DMS 273 (cell line): ENCODE measurements around the gene TMEM132C.
"Not testable (repeated sequence)": the region's sequence is repeated elsewhere in the genome, so short reads cannot be mapped to it uniquely, and the experiment has no call there.

ENCODE experiments used
- DNase-seq: peaks from one replicate; lab custom pipeline; 2025; ENCODE audit not compliant: unreplicated experiment; lab: John Stamatoyannopoulos, UW

The TMEM132C gene

GRCh38 chr12:128463881-128464280 is 196.9 kb downstream of the TMEM132C start:
- DNase-seq, result no peak

DNA sequence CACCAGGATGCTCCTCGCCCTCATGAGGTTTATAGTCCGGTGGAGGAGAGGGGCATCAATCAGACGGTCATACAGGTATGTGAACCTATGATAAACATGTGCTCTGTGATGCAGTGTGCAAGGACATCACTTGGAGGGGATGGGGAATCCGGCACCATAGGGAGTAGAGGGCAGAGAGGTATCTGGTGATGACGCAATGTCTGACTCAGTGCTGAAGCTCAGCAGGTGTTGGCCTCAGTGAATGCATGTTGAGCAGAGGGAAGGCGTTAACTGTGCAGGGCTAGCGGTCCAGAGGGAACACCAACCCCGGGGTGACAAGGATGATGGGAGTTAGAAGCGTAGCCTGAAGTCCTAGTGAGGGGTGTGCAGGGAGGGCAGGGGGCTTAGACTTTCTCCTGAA is 200.9 kb downstream of the TMEM132C start:
- no peak for DNase-seq

DNA sequence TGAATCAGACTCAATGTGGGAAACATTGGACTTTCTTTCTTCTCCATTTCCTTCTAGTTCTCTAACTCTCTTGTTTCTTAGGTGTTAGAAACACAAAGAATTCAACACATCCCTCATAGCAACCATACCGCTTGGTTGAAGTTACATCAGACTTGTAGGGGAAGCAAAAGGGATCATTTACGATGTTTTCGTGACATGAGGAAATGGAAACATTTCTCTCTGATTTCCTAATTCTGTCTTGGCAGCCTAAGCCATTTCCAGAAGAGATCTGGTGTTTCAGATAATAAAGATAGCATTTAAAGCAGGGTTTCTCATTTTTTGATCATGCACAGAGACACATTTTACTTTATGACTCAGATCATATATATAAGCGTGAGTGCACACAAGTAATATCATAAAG is 202.0 kb downstream of the TMEM132C start:
- DNase-seq, result no peak

GRCh38 chr12:128471491-128471890 is 204.5 kb downstream of the TMEM132C start:
- no peak for DNase-seq

GRCh38 chr12:128474916-128475315 is 207.9 kb downstream of the TMEM132C start:
- no peak for DNase-seq

DNA sequence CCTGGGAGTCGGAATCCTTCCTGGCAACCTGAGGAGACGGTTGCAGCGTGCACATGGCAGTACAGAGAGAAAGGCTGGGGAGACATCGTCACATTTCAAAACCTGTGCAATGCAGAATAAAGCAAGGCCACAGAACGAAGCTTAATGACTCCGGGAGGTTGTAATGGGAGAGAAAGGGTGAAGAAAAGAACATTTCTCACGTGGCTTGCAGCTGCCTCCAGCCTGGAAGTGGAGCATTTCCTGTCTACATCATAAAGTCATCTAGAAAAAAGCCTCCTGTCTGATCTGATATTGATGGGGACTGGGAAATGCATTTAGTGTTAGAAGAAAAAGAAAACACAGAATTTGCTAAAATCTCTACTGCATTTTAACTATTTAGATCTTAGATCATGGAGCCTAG is 209.3 kb downstream of the TMEM132C start:
- no peak for DNase-seq

GRCh38 chr12:128483526-128484255 is 216.7 kb downstream of the TMEM132C start:
- no peak for DNase-seq

DNA sequence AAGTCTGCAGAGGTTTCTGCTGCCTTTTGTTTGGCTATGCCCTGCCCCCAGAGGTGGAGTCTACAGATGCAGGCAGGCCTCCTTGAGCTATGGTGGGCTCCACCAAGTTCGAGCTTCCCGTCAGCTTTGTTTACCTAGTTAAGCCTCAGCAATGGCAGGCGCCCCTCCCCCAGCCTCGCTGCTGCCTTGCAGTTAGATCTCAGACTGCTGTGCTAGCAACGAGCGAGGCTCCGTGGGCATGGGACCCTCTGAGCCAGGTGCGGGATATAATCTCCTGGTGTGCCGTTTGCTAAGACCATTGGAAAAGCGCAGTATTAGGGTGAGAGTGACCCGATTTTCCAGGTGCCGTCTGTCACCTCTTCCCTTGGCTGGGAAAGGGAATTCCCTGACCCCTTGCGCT is 230.4 kb downstream of the TMEM132C start:
- not testable (repeated sequence) for DNase-seq

- no peak for DNase-seq
These were observed 240.5 kb downstream of the TMEM132C start for GRCh38 chr12:128507470-128507869.

DNA sequence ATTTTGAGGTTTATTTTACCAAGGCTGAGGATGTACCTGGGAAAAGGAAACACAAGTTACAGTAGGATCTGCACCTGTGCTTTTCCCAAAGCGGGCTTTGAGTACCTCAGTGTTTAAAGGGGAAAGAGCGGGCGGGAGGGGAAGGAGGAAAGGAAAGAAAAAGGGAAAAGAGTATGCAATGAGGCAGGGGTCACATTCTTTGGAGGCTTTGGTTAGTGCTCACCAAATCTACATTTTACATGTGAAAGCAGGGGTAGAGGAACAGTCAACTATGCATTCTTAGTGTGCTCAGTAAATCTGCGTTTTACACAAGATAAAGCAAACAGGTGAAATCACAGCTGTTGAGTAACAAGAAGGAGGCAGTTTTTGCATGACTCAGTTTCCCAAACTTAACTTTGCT is 242.2 kb downstream of the TMEM132C start:
- no peak for DNase-seq

- DNase-seq, result peak; percentile 17
These were observed 243.5 kb downstream of the TMEM132C start for GRCh38 chr12:128510511-128510910.

GRCh38 chr12:128513331-128513730 is 246.4 kb downstream of the TMEM132C start:
- DNase-seq, result no peak

DNA sequence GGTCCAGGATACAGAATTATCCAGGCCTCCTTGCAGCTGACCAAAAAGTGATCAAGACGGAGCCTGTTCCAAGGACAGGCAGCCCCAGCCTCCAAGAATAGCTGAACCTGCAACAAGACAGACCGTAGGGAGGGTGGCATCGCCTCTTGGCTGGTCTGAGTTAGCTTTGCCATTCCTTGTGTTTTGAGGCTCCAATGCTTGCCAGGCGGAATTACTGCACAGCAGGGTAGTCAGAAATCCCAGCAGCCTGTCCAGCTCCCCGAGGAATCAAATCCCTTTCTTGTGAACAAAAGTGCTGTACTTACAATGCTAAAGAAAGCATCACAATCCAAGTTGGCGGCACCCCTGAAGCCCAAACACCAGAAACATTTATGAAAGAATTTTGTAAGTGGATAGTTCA is 246.9 kb downstream of the TMEM132C start:
- DNase-seq, result no peak

- DNase-seq, result no peak
These were observed 251.7 kb downstream of the TMEM132C start for GRCh38 chr12:128518644-128519043.

GRCh38 chr12:128519426-128519825 is 252.5 kb downstream of the TMEM132C start:
- no peak for DNase-seq

- no peak for DNase-seq
These were observed 255.0 kb downstream of the TMEM132C start for GRCh38 chr12:128521981-128522380.

DNA sequence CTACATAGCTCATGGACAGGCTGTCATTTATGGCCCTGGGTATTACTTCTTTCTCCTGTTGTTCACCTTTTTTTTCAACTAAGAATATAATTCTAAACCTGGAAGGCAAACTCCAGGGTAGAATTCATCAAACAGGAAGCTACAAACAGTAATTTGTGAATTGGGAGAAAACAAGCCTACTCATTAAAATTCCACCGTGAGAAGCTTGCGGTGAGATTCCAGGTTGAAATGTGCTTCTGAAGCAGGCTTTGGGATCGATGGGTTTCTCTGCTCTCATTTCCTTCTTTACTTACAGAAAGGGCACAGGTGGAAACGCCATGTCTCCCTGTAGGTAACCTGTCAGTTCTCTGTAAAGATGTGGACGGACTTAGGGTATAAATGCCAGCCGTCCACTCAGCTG is 257.5 kb downstream of the TMEM132C start:
- no peak for DNase-seq

DNA sequence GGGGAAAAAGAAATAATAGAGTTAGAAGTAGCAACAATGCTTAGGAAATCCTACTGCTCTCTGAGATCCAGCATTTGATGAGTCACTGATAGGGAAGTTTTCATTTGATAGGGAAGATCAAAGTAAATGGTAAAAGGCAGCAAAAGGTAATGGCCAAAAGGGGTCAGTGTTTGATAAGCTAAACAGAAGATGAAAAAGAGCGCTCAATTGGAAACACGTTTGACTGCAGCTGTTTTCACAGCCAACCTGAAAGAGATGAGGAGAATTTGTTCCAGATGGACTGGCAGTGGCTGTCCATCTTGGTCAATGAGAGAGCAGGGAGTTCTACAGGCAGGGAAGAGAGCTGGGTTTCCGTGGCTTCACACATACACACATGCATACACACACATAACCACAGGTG is 264.2 kb downstream of the TMEM132C start:
- peak; percentile 0 for DNase-seq

- no peak for DNase-seq
These were observed 267.9 kb downstream of the TMEM132C start for GRCh38 chr12:128534906-128535305.

- no peak for DNase-seq
These were observed 269.8 kb downstream of the TMEM132C start for GRCh38 chr12:128536810-128537209.

GRCh38 chr12:128537668-128538067 is 270.7 kb downstream of the TMEM132C start:
- no peak for DNase-seq

DNA sequence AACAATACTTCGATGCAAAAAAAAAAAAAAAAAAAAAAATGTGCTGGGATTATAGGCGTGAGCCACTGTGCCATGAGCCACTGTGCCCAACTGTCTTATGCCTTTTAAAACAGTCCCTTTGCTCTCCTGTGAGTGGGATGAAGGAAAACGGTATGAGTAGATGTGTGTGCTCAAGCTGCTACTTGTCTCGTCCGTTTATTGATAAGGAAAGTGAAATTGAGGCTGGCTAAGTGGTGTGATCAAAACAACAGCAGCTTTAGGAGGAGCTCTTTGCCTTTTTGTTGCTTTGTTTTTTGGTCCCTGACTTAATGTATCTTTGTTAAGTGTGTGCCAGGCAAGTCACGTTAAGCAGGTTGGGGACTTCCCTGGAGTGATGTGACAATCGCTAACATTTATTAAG is 275.9 kb downstream of the TMEM132C start:
- no peak for DNase-seq

GRCh38 chr12:128543460-128543859 is 276.5 kb downstream of the TMEM132C start:
- DNase-seq, result no peak
